ENCODE data around the gene PBX1.

DNA sequence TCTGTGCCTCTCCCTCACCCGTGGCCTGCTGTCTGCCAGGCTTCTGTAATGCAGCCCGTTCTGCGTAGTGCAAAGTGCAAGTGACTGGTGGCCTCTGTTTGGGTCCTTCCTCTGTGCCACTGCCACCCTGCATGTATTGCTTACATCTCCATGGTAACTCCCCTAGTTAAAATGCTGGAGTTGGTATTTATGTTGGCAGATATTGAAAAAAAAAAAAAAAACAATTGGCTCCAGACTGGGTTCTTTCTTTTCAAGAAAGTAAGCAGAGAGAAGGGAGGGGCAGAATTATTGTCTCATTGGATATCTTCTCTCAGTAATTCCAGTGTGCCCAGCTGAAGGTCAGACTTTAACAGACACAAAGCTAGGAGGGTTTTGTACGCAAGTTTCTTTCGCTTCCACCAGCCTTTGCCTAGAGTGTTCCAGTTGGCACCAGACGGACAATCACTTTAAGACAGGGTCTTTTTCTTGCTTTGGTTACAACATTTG is 242.3 kb downstream of the PBX1 start:
- no peak for TF ChIP-seq SMC3 (IDR thresholded peaks at IDR 0.05; ENCODE audit: low read depth, low read length)
- no peak for TF ChIP-seq POLR2A (IDR thresholded peaks at IDR 0.05; ENCODE audit: low read depth, low read length)
- TF ChIP-seq CTCF (conservative IDR thresholded peaks at IDR 0.05; ENCODE audit: low read depth, low read length) = no peak
